ENCODE data around the gene IGFN1. TPM values are rescaled to one million over a fixed set of nuclear protein-coding genes. Genes with fewer than 3 reads are reported as not detected.

The IGFN1 gene
- total RNA-seq, 8 experiments from 2014 or later: 0.05 to 1.8 (median 0.43) TPM

- Histone ChIP-seq H3K4me1 (replicated peaks in 1 of 2) (peaks cover 12 to 33% of the 10 kb centered on the region in 2 donors), H3K4me3 (peak overlapping the region; percentile 37 to 54 (median 42)), H3K27ac (peak overlapping the region; percentile 91 to 92)
- ATAC-seq (replicated peaks in 6 of 8): no peak
- in situ Hi-C loops (cut with MboI; ENCODE audit: low pct_unique_long_range_greater_than_20kb in 2 of 9, low sequenced_read_pairs in 9 of 9, unreplicated experiment in 9 of 9): no loop called here
- WGBS, 10 experiments: 83 to 100% (median 88%) methylated on average over 1 to 2 of the region's 2 CpGs; no CpG with 5 or more reads in 2 of the 10 experiments
These were observed 20.6 kb upstream of the IGFN1 start for GRCh38 chr1:201169971-201170532.

DNA sequence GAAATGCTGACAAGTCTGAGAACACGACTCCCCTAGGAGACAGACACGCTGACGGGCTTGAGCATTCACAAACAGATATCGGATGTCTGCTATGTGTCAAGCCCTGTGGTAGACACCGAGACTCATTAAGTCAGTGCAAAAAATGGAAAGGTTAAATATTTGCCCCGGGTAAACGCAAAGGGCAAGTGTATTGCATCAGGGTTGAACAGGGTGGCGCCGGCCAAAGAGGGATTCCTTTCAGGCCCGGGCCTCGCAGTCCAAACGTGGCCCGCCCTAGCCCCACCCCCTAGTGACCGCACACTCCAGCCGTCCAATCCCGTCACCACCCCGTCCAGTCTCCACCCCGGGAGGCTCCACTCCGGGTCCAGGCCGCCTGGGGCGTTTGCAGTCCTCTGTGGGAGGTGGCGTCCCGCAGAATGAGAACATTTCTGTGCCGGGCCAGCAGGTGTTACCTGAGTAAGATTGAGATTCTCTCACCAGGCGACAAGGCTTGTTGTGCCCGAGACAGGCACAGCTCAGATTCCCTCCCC lies 20.0 kb upstream of the IGFN1 start:
- peak; percentile 92 to 98 (median 96) for ATAC-seq (replicated peaks in 6 of 8)
- WGBS, 10 experiments: 0 to 35% (median 0%) methylated on average over 1 to 7 of the region's 26 CpGs; no CpG with 5 or more reads in 2 of the 10 experiments
- Histone ChIP-seq H3K4me1 (replicated peaks in 1 of 2) (peaks cover 12 to 33% of the 10 kb centered on the region in 2 donors), H3K4me3 (peak overlapping the region; percentile 37 to 54 (median 42)), H3K27ac (peak overlapping the region; percentile 91 to 92)
- in situ Hi-C loops (cut with MboI; ENCODE audit: low pct_unique_long_range_greater_than_20kb in 2 of 9, low sequenced_read_pairs in 9 of 9, unreplicated experiment in 9 of 9): no loop called here

DNA sequence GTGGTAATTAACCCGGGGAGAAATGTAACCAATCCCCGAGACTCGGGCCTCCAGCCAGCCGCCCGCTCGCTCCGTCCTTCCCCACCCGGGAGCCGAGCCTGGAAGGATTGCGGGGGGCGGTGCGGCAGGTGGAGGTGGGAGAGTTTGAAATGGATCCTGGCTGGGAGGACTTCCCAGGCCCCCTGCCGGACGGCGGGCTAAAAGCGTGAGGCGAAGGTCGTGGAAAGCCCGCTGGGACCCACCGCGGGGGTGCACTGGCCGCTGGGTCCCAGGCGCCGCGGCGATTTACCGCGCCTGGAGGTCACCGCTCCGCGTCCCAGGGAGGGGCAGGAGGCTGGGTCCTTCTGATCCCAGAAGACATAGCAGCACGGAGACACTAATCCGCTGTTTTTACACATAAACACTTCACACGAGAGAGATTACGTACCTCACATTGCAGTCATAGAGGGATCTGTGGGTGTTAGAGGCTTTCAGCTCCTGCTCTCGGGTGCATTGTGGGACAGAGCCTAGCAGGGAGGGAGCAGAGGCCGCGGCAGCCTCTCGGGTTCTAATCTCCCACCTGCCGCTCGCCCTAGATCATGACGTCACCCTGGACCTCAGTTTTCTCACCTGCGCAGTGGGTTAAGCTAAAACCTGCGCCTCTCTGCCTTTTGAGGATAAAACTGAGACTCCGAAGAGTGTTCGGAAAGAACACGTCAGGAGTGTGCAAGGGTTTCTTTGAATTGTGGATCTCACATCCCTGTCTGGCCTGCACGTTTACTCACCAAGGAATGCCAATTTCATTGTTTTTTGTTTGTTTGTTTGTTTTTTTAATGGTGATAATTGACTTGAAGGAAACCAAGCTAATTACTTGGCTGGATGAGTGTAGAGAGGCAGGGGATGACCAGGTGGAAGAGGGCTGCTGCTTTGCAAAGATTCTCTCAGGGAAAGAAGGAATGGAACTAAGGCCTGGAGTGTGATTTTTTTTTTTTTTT lies 19.3 kb upstream of the IGFN1 start:
- peak overlapping the region; percentile 91 to 92 for H3K27ac ChIP-seq
- ATAC-seq (replicated peaks in 6 of 8): peak; percentile 38 to 66 (median 54)
- in situ Hi-C loops (cut with MboI; ENCODE audit: low pct_unique_long_range_greater_than_20kb in 2 of 9, low sequenced_read_pairs in 9 of 9, unreplicated experiment in 9 of 9): no loop called here

DNA sequence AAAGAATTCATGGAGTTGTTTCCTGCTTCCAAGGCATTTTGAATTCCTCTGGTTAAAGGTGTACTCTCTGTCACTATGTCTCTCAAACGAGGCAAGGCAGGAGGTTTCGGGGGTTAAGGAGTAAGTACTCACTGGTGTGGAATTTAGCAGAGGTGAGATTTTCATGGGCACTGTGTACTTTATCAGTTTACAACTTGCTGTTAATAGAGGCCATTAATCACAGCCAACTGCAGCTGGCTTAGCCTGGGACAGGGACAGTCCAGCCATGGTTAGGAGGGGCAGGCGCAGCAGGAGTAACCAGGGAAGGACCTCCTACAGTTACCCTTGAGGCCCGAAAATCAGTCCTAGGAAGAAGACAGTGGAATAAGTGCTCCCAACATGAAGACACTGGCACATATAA lies 18.3 kb upstream of the IGFN1 start:
- ATAC-seq (replicated peaks in 6 of 8): no peak
- H3K27ac ChIP-seq: peak overlapping the region in 1 of 2 donors; percentile 20
- in situ Hi-C loops (cut with MboI; ENCODE audit: low pct_unique_long_range_greater_than_20kb in 2 of 9, low sequenced_read_pairs in 9 of 9, unreplicated experiment in 9 of 9): no loop called here
- H3K4me1 ChIP-seq (replicated peaks in 1 of 2): peaks cover 18 to 32% of the 10 kb centered on the region in 2 donors
- no peak overlapping the region for H3K4me3 ChIP-seq
- whole genome bisulfite sequencing, 10 experiments: 50 to 93% (median 63%) methylated on average over 1 to 4 of the region's 4 CpGs; no CpG with 5 or more reads in 5 of the 10 experiments

More for the DNA sequence above, 19.3 kb upstream of the IGFN1 start:
- Histone ChIP-seq H3K4me1 (replicated peaks in 1 of 2) (peaks cover 12 to 33% of the 10 kb centered on the region in 2 donors), H3K4me3 (peak overlapping the region; percentile 37 to 54 (median 42))
- WGBS, 10 experiments: 7 to 100% (median 36%) methylated on average over 1 to 33 of the region's 48 CpGs

DNA sequence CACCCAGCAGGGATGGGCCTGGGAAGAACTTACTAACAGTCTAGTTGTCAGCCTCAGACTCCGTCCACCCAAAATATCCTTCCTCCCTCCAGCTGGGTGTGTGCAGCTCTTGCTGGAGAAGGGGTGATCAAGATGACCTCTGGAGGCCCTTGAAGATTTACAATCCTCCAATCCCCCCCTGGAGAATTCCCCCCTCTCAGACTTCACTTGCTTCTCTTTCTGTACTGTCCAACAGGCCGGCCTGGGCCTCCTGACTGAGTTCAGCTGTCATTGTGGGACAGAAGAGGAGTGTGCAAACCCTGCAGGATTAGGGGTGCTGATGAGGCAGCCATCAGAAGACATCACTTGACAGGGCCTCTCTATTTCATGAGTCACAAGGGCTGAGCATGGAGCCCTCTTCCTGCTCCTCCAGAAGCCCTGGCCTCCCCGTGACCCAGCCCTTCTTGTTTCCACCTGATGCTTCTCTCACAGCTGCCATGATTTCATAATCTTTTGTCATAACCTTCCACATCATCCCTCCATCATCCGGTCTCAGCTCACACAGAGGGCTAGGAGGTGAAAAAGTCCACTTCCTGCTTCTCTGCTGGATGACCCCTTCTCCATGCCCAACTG lies 17.5 kb upstream of the IGFN1 start:
- in situ Hi-C loops (cut with MboI; ENCODE audit: low pct_unique_long_range_greater_than_20kb in 2 of 9, low sequenced_read_pairs in 9 of 9, unreplicated experiment in 9 of 9): no loop called here
- ATAC-seq (replicated peaks in 6 of 8): peak in 4 of 8 experiments; percentile 1 to 25 (median 10)
- WGBS, 10 experiments: 72 to 100% (median 93%) methylated on average over 1 to 4 of the region's 4 CpGs; no CpG with 5 or more reads in 1 of the 10 experiments
- Histone ChIP-seq H3K4me1 (replicated peaks in 1 of 2) (peaks cover 18 to 30% of the 10 kb centered on the region in 2 donors), H3K4me3 (no peak overlapping the region), H3K27ac (peak overlapping the region in 1 of 2 donors; percentile 31)

DNA sequence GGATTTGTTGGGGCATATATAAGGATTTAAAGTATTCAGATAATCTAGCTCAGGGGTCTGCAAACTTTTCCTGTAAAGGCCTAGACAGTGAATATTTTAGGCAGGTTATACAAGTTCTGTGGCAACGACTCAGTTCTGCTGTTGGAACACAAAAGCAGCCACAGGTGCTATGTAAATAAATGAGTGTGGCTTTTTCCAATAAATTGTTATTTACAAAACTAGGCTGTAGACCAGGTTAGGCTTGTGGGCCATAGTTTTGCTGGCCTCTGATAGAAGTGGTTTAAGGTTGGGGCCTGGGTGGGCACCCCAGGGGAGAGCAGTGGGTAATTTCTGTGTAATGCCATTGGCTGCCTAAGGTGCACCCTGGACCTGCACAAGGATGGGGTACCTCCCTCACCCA lies 16.9 kb upstream of the IGFN1 start:
- H3K27ac ChIP-seq: peak overlapping the region in 1 of 2 donors; percentile 31
- no peak overlapping the region for H3K4me3 ChIP-seq
- 27 to 100% (median 78%) methylated on average over 1 of the region's 1 CpG; no CpG with 5 or more reads in 2 of the 10 experiments for WGBS, 10 experiments
- no peak for ATAC-seq (replicated peaks in 6 of 8)
- H3K4me1 ChIP-seq (replicated peaks in 1 of 2): peaks cover 18 to 30% of the 10 kb centered on the region in 2 donors
- in situ Hi-C loops (cut with MboI; ENCODE audit: low pct_unique_long_range_greater_than_20kb in 2 of 9, low sequenced_read_pairs in 9 of 9, unreplicated experiment in 9 of 9): no loop called here

GRCh38 chr1:201175820-201176500 lies 14.7 kb upstream of the IGFN1 start:
- no peak for ATAC-seq (replicated peaks in 6 of 8)
- Histone ChIP-seq H3K27ac (no peak overlapping the region), H3K4me3 (no peak overlapping the region), H3K4me1 (replicated peaks in 1 of 2) (peaks cover 8 to 19% of the 10 kb centered on the region in 2 donors)
- 32 to 95% (median 81%) methylated on average over 1 to 7 of the region's 7 CpGs; no CpG with 5 or more reads in 4 of the 10 experiments for WGBS, 10 experiments
- in situ Hi-C loops (cut with MboI; ENCODE audit: low pct_unique_long_range_greater_than_20kb in 2 of 9, low sequenced_read_pairs in 9 of 9, unreplicated experiment in 9 of 9): no loop called here

- in situ Hi-C loops (cut with MboI; ENCODE audit: low pct_unique_long_range_greater_than_20kb in 2 of 9, low sequenced_read_pairs in 9 of 9, unreplicated experiment in 9 of 9): no loop called here
- ATAC-seq (replicated peaks in 6 of 8): peak in 6 of 8 experiments; percentile 36 to 98 (median 63)
- Histone ChIP-seq H3K27ac (no peak overlapping the region), H3K4me1 (replicated peaks in 1 of 2) (peaks cover 6 to 15% of the 10 kb centered on the region in 2 donors), H3K4me3 (no peak overlapping the region)
- WGBS, 10 experiments: 33 to 60% (median 57%) methylated on average over 1 to 2 of the region's 2 CpGs; no CpG with 5 or more reads in 6 of the 10 experiments
These were observed 13.7 kb upstream of the IGFN1 start for GRCh38 chr1:201176940-201177339.

DNA sequence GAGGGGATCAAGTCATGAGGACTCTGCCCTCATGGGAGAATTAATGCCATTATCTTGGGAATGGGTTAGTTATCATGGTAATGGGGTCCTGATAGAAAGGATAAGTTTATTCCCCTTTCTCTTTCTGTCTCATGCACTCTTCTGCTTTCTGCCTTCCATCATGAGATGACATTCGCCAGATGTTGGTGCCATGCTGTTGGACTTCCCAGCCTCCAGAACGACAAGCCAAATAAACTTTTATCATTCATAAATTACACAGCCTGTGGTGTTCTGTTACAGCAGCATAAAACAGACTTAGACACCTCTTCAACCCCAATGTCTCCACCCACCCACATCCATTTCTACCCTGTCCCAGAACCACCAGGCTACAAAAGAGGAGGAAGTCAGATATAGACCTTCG lies 11.9 kb upstream of the IGFN1 start:
- 25 to 89% (median 42%) methylated on average over 1 to 3 of the region's 3 CpGs; no CpG with 5 or more reads in 3 of the 10 experiments for WGBS, 10 experiments
- in situ Hi-C loops (cut with MboI; ENCODE audit: low pct_unique_long_range_greater_than_20kb in 2 of 9, low sequenced_read_pairs in 9 of 9, unreplicated experiment in 9 of 9): no loop called here
- peaks cover 5 to 6% of the 10 kb centered on the region in 2 donors for H3K4me1 ChIP-seq (replicated peaks in 1 of 2)
- no peak overlapping the region for H3K4me3 ChIP-seq
- H3K27ac ChIP-seq: no peak overlapping the region
- no peak for ATAC-seq (replicated peaks in 6 of 8)

DNA sequence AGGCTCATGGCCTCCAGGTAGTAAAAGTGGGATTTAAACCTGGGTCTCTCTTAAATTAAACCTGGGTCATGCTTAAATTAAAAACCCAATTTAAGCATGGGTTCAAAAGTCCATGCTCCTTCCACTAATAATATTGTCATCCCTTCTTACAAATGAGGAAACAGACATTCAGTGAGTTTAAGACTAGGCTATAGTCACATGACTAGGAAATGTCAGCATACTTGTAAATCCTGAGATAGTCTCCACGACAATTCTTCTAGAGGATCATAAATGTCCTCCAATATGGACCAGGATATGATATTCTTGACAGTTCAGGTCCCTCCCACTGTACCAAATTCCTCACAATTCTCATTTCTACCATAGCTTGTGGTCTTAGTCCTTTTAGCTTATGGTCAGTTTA lies 10.5 kb upstream of the IGFN1 start:
- H3K4me3 ChIP-seq: no peak overlapping the region
- ATAC-seq (replicated peaks in 6 of 8): no peak
- WGBS, 10 experiments: 0 to 100% (median 55%) methylated on average over 1 of the region's 1 CpG; no CpG with 5 or more reads in 3 of the 10 experiments
- in situ Hi-C loops (cut with MboI; ENCODE audit: low pct_unique_long_range_greater_than_20kb in 2 of 9, low sequenced_read_pairs in 9 of 9, unreplicated experiment in 9 of 9): no loop called here
- peaks cover 9 to 12% of the 10 kb centered on the region in 2 donors for H3K4me1 ChIP-seq (replicated peaks in 1 of 2)
- no peak overlapping the region for H3K27ac ChIP-seq

DNA sequence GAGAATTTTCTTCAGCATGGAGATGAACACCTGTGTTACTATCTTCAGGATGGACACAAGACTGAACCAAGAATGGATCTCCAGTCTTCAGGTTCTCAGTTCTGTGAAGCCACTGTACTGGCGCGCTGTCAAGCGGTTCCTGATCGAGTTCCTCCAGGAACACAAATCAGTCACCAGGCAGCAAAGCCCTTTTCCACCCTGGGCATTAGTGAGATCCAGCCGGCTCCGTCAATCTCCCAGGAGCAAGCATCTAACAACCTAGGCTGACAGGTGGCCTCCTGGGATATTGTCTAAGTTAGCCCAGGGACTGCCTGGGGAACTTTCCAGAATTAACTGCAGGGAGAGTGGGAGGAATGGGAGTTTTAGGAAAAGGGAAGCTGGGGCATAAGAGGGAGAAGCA lies 9.7 kb upstream of the IGFN1 start:
- Histone ChIP-seq H3K4me1 (replicated peaks in 1 of 2) (peaks cover 9 to 12% of the 10 kb centered on the region in 2 donors), H3K27ac (no peak overlapping the region), H3K4me3 (no peak overlapping the region)
- no peak for ATAC-seq (replicated peaks in 6 of 8)
- 50 to 100% (median 93%) methylated on average over 2 to 6 of the region's 6 CpGs; no CpG with 5 or more reads in 4 of the 10 experiments for WGBS, 10 experiments
- in situ Hi-C loops (cut with MboI; ENCODE audit: low pct_unique_long_range_greater_than_20kb in 2 of 9, low sequenced_read_pairs in 9 of 9, unreplicated experiment in 9 of 9): no loop called here

- no peak for ATAC-seq (replicated peaks in 6 of 8)
- in situ Hi-C loops (cut with MboI; ENCODE audit: low pct_unique_long_range_greater_than_20kb in 2 of 9, low sequenced_read_pairs in 9 of 9, unreplicated experiment in 9 of 9): no loop called here
- Histone ChIP-seq H3K4me1 (replicated peaks in 1 of 2) (peaks cover 9 to 12% of the 10 kb centered on the region in 2 donors), H3K4me3 (no peak overlapping the region), H3K27ac (no peak overlapping the region)
- WGBS, 10 experiments: 0 to 83% (median 63%) methylated on average over 1 of the region's 1 CpG; no CpG with 5 or more reads in 1 of the 10 experiments
These were observed 9.3 kb upstream of the IGFN1 start for GRCh38 chr1:201181323-201181722.
